GM18951 (cell line): ENCODE results near the gene TFCP2.

Source experiments
- POLR2A ChIP-seq: IDR thresholded peaks from 4 replicates; pipeline ENCODE4 v1.6.1; 2011; ENCODE audit warnings: mild to moderate bottlenecking; ENCODE audit not compliant: insufficient read length, insufficient read depth; ENCODE audit errors: extremely low read depth
- in situ Hi-C: fragments of 300-500 bp; cut with MboI; formaldehyde crosslinking; loops from one replicate; pipeline ENCODE4 v1.12.0; 2022; ENCODE audit warnings: low sequenced_read_pairs, mixed read lengths, inconsistent platforms; ENCODE audit not compliant: unreplicated experiment

Gene TFCP2

GRCh38 chr12:51188359-51189051 lies 15.6 kb upstream of the TFCP2 start:
- TF ChIP-seq POLR2A = peak; percentile 27
- in situ Hi-C loops = no loop called here

GRCh38 chr12:51187370-51187987 lies 14.5 kb upstream of the TFCP2 start:
- TF ChIP-seq POLR2A = no peak
- in situ Hi-C loops = no loop called here

GRCh38 chr12:51186465-51187085 lies 13.6 kb upstream of the TFCP2 start:
- in situ Hi-C loops = no loop called here
- TF ChIP-seq POLR2A = no peak

GRCh38 chr12:51185171-51185717 lies 12.3 kb upstream of the TFCP2 start:
- no peak for TF ChIP-seq POLR2A

GRCh38 chr12:51183816-51184215 lies 10.9 kb upstream of the TFCP2 start:
- in situ Hi-C loops = no loop called here
- TF ChIP-seq POLR2A = no peak

More at GRCh38 chr12:51185171-51185717, 12.3 kb upstream of the TFCP2 start:
- in situ Hi-C loops = no loop called here

GRCh38 chr12:51183349-51183748 lies 10.4 kb upstream of the TFCP2 start:
- in situ Hi-C loops = no loop called here
- no peak for TF ChIP-seq POLR2A

- TF ChIP-seq POLR2A = no peak
- in situ Hi-C loops = no loop called here
Observed at GRCh38 chr12:51181558-51181957, 8.6 kb upstream of the TFCP2 start.

GRCh38 chr12:51177897-51178296 lies 5.0 kb upstream of the TFCP2 start:
- in situ Hi-C loops = no loop called here
- no peak for TF ChIP-seq POLR2A

- in situ Hi-C loops = no loop called here
- TF ChIP-seq POLR2A = no peak
Observed at GRCh38 chr12:51174501-51174900, 1.6 kb upstream of the TFCP2 start.

GRCh38 chr12:51171884-51172514 lies 936 bp downstream of the TFCP2 start:
- no peak for TF ChIP-seq POLR2A
- in situ Hi-C loops = no loop called here

GRCh38 chr12:51163795-51164194 lies 9.1 kb downstream of the TFCP2 start:
- TF ChIP-seq POLR2A = no peak

GRCh38 chr12:51162217-51162616 lies 10.7 kb downstream of the TFCP2 start:
- in situ Hi-C loops = no loop called here
- no peak for TF ChIP-seq POLR2A

More at GRCh38 chr12:51163795-51164194, 9.1 kb downstream of the TFCP2 start:
- in situ Hi-C loops = no loop called here

- in situ Hi-C loops = no loop called here
- no peak for TF ChIP-seq POLR2A
Observed at GRCh38 chr12:51160814-51161459, 12.0 kb downstream of the TFCP2 start.
